ENCODE data around the gene ZNF493.

- no peak for TF ChIP-seq CTCF (IDR thresholded peaks at IDR 0.05)
- TF ChIP-seq, protein P1, sequence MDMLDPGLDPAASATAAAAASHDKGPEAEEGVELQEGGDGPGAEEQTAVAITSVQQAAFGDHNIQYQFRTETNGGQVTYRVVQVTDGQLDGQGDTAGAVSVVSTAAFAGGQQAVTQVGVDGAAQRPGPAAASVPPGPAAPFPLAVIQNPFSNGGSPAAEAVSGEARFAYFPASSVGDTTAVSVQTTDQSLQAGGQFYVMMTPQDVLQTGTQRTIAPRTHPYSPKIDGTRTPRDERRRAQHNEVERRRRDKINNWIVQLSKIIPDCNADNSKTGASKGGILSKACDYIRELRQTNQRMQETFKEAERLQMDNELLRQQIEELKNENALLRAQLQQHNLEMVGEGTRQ (IDR thresholded peaks at IDR 0.05): no peak
- no peak for TF ChIP-seq POLR2A (IDR thresholded peaks at IDR 0.05; ENCODE audit: low read length)
- TF ChIP-seq FOSB (CRISPR knock-in tag; IDR thresholded peaks at IDR 0.05): no peak
- no peak for TF ChIP-seq CHD2 (IDR thresholded peaks at IDR 0.05; ENCODE audit: low read length, partially characterized antibody)
- TF ChIP-seq HDAC2 (IDR thresholded peaks at IDR 0.05): no peak
- TF ChIP-seq SMC3 (IDR thresholded peaks at IDR 0.05): no peak
- no peak for TF ChIP-seq KDM5A (IDR thresholded peaks at IDR 0.05)
- no peak for TF ChIP-seq ZFP36 (IDR thresholded peaks at IDR 0.05; ENCODE audit: borderline replicate concordance, partially characterized antibody)
- no peak for TF ChIP-seq EP300 (IDR thresholded peaks at IDR 0.05)
- no peak for TF ChIP-seq NFE2L2 (conservative IDR thresholded peaks at IDR 0.05; ENCODE audit: low read length)
- TF ChIP-seq POLR2AphosphoS2 (conservative IDR thresholded peaks at IDR 0.05; ENCODE audit: low read length): no peak
These were observed 25.3 kb downstream of the ZNF493 start for GRCh38 chr19:21422244-21422643.

All from A549 (cell line).